Measurements from ENCODE around the gene FOXD1.

The FOXD1 gene

DNA sequence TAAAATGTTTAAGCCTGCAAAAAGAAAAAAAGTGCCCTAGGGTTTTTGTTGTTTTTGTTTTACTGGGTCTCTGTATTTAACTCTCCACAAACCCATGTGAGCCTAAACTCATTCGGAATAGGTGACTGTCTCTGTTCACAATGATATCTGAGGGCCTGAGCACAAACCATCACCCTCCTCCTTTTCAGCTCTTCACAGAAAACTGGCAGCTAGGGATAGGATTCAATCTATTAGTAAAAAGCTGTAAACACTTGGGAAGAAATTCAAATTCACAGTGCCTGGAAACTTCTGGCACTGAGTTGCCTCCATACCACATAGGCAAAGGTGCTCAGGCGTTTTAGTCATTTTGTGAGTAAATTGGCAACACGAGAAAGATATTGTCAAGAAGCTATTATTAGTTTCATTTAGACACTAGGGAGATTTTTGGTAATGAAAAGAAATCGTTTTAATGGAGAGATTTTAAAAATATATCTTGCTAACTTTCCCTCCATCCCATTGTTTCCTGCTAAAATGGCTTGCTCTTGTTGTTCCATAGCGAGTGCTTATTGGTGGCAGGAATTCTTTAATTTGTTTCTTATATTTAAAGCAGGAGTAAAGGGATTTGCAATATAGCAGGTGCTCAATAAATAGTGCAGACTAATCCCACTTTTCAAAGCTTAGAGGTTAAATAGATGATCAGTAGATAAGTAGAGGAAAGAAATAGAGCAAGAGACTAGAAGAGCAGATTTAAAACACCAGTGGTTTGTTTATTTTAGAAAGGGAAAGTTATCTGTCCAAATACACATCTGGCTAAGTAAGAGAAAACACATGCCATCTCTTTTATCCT, 9.7 kb downstream of the FOXD1 start:
- DNase-seq, result no peak

DNA sequence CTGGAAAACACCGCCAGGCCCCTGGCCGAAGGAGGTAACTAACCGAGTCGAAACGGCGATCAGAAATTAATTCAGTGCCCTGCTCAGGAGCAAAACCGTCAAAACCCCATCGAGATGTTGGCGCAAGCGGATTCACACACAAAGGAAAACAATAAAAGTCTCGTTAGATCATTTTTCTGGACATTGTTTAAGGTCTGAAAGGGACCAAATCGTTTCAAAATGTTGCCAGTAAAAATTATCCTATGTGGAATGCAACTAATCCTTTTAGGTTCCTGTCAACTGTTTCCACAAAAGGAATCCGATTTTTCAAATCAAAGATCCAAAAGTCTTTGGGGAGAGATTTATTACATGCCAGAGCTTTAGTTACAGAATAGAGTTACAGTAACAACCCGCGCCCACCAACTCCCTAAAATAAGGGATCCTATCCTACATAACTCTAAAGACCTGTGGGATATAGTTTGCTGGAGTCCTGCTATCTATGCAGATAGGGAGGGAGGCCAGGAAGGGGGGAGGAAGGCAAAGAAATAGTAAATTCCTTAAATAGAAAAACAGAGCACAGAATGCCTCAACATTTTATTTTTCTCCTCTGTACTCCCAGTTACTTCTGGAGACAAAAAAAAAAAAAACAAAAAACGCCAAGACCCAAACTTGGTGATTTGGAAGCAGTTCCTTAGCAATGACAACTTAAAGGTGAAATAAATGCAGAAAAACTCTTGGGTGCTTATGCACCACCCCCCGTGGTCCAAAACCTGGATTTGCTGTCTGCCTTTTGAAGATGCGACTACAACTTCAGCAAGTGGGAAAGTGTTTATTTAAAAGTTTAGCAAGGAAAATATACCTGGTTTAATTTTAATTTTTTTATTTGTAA, 10.6 kb downstream of the FOXD1 start:
- DNase-seq, result peak; percentile 62

DNA sequence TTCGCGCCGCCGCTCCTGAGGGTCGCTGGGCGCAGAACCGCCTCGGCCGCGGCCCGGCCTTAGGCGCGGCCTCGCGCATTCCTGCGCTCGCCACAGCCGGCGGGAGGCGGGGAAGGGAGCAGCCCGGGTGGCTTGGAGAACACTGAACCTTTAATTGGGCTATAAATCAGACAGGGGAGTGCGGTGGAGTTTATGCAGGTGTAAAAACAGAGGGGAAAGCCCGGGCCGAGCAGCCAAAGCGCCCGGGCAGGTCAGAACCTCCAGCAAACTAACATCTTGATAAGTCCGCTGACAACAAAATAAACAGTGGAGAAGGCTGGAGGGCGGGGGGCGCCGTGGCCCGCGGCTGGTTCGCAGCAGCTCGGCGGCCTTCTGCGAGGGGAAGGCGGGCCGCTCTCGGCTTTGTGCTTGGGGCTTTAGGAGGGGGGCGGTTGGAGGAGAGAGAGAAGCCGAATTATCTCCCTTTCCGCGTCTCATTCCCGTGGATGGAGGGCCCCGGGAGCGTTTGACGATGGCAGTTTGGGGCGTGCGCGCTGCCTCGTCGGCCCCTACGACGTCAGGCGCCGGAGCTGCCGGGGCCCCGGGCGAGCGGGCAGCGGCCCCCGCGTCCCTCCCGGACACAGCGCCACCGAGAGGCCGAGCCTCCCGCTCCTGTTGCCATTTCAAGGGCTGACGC, 11.3 kb downstream of the FOXD1 start:
- peak; percentile 88 for DNase-seq

DNA sequence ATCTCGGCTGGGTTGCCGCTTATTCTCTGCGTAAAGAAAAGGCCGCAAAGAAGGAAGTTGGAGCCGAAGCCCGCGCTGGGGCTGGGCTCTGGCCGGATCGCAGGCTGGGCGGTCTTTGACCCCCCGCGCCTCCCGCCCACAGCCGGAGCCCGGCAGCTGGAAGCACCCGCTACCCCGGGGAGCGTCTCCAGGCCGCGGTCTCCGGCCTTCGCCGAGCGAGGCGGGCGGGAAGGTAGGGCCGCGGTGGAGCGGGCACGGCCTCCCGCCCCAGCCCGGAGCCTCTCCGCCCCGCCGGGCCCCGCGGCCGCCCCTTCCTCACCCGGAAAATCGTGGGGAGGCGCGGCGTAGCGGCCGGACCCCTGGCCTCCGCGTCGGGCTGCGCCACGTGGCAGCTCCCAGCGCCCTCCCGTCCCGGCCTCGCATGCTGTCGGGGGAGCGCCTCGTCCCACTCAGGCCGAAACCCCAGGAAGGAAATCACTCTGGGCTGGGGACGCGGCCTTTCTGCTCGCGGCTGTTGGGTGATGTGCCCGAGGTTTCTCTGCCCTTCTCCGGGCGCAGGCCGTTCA, 12.0 kb downstream of the FOXD1 start:
- DNase-seq, result no peak

DNA sequence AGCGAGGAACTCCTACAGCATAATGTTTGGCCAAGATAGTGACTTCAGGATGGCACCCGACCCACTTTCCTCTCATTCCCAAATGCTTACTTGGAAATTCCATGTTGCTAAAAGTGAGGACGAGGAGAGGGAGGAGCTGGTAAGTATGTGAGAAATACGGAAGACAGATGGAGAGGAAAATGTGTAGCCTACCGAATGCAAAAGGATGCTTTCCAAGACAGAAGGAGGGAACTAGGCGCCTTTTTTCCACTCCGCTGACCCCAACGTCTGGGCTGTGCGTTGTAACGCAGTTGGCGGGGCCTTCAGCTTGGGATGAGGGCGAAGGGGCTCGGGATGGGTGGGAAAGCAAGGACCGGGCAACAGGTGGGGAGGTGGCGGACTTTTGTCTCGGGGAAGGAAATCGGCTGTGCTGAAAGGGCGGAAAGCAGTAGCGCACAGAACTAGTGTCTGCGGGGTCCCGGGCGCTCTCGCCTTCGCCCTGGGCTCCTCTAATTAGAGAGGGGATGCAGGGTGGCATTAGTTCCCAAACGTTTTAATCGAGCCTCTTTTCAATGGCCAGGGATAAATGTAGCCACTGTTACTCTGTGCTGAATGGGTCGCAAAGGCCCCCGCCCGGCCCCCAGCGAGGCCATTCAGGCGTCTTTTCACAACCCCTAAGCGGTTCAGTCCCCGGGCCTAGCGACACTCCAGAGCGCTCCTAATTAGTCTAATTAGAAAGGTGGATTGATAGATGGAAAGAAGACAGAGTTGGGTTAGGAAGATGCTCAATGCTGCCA, 12.6 kb downstream of the FOXD1 start:
- no peak for DNase-seq

DNA sequence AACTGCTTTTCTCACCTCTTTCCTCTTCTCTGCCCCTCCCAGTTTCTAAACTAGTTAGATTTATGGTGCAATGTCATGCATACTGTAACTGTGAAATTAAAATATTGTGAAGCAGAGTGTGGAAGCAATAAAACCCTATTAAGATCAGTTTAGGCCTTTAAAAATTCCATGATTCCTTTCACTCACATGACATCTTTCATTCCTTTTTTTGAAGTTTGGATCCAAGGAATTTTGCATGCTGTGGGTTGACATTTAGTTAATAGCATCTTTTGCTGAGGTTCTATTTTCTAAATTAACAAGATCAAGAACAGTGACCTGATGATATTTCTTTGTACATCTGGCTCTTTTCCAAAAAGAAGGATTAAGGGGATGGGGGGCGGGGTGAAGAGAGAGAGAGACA, 13.7 kb downstream of the FOXD1 start:
- no peak for DNase-seq

DNA sequence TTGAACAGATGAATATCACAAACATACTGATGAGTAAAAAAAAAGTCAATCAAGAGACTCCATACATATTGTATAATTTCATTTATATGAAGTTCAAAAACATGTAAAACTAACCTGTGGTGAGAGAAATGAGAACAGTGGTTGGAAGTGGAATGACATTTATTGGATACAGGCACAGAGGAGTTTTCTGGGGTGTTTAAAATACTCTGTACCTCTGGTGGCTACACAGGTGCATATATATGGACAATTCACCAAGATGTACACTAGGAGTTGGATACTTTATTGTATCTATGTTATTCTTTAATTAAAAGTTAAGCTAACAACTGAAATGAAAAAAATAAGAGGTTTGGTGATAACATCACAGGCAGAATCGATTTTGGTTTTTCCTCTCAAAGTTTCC, 14.1 kb downstream of the FOXD1 start:
- DNase-seq, result no peak

DNA sequence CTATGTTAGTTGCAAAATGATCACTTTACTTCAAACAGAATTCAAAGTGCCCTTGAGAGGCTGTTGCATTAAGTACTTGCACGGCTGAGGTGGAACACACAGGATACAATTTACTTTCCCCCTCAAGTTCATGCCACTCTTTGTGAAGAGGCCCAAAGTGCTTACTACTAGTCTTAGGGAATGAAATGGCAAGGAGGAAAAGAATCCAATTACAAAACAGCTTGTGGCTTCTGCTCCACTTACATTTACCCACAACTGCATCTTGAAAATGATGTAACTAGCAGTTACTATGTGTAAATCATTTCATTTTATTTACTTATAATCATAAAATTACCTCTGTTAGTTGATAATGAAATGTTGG, 14.6 kb downstream of the FOXD1 start:
- DNase-seq, result no peak

DNA sequence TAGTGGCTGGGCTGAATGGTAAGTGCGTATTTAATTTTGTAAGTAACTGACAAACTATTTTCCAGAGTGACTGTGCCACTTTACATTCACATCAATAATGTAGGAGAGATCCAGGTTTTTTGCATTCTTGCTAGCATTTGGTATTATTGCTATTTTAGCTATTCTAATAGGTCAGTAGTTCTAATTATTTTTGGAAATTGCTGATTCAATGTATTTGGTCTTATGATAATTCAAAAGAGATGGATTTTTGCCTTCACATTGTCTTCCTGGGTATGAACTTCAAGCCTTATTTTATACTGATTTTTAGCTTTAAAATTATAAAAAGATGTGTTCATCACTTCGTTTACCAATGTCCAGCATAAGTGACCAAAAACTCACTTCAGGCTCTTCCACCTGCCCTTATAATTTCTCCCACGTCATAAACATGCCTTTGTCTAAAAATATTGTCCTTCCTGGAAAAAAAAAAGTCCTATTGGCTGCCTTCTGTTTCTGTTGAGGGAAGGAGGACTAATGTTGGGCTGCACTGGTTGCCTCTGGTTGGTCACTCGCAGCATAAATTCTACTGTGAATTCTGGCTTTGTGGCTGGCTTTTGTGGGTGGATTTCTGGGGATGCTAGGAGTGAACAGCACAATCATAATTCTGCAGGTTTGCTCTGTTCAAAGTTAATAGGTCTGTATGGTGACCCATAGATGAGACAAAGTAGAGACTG, 15.2 kb downstream of the FOXD1 start:
- no peak for DNase-seq

DNA sequence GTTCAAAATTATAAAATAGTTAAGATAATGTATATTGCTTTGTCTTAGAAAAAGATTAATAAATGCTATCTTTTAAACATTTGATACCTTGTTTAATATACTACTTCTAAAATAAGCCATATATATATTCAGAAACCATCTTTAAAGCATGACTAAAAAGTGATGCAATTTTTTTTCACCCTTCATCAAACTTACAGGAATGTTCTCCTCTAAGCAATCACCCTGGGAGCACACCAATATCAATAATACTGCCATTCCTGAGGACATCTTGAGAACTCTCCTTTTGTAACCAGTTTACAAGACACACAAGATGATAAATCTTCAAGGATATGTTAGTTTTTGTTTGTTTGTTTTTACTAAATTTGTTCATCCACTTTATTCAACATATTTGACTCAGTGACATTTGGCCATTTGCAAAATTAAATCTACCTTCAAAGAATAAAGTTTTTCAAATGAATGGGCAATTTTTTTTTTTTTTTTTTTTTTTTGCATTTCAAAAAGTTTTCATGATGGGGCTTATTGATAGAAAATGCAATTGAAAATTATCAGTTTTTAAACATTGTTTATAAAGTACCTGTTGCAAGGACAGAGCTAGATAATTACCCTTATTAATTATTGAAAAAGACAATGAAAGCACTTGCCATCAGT, 17.2 kb downstream of the FOXD1 start:
- DNase-seq, result no peak

DNA sequence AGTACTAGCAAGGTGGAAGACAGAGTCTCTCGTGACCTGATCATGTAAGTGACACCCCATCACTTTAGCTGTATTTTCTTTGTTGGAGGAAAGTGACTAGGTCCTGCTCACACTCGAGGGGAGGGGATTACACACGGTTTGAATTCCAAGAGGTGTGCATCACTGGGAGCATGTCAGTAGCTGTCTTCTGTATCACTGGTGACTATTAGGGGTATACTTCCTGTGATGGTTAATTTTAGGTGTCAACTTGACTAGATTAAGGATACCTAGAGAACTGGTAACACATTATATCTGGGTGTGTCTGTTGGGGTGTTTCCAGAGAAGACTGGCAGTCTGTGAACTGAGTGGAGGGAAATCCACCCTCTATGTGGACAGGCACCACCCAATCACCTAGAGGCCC, 22.5 kb downstream of the FOXD1 start:
- DNase-seq, result no peak

DNA sequence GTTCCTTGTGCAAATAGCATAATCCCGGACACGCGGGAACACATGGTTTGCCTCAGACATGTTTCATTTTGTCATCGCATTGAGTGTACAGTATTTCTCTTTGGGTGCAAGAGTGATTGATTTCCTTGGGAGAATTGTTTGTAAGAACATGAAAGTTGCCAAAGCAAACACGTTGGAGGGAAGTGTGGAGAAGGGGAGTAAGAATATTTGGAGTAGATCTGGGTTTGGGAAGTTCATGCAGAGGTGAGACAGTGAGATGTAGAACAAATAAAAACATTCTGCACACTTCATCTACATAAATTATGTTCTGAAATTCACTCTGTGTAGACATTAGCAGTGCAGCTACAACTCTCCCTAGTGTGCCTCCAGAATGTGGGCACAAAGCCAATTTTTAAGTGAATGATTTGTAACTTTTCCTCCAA, 24.0 kb downstream of the FOXD1 start:
- no peak for DNase-seq

DNA sequence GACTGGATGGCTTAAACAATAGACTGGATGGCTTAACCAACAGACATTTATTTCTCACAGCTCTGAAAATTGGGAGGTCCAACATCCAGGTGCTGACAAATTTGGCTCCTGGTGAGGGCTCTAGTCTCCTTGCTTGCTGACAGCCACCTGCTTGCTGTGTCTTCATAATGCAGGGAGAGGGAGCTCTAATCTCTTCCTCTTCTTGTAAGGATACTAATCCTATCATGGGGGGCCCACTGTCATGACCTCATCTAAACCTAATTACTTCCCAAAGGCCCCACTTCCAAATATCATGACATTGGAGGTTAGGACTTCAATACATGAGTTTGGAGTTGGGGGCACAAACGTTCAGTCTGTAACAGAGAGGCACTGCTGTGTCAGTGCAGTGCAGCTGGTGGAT, 26.4 kb downstream of the FOXD1 start:
- no peak for DNase-seq

DNA sequence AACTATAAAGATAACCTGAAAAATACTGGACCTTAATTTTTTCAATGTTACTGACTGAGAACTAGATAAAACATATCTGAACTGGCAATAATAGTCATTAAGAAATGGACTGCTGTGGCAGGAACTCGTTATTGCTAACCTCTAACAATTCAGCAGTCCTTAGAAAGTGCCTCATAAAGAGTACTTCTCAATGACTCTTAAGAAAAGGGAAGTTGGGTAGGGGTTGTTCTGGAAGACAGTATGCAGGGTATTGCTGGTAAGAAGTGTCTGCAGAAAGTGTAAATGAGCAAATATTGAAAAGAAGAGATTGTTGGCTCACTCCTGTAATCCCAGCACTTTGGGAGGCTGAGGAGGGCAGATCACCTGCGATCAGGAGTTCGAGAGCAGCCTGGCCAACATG, 27.9 kb downstream of the FOXD1 start:
- DNase-seq, result no peak

DNA sequence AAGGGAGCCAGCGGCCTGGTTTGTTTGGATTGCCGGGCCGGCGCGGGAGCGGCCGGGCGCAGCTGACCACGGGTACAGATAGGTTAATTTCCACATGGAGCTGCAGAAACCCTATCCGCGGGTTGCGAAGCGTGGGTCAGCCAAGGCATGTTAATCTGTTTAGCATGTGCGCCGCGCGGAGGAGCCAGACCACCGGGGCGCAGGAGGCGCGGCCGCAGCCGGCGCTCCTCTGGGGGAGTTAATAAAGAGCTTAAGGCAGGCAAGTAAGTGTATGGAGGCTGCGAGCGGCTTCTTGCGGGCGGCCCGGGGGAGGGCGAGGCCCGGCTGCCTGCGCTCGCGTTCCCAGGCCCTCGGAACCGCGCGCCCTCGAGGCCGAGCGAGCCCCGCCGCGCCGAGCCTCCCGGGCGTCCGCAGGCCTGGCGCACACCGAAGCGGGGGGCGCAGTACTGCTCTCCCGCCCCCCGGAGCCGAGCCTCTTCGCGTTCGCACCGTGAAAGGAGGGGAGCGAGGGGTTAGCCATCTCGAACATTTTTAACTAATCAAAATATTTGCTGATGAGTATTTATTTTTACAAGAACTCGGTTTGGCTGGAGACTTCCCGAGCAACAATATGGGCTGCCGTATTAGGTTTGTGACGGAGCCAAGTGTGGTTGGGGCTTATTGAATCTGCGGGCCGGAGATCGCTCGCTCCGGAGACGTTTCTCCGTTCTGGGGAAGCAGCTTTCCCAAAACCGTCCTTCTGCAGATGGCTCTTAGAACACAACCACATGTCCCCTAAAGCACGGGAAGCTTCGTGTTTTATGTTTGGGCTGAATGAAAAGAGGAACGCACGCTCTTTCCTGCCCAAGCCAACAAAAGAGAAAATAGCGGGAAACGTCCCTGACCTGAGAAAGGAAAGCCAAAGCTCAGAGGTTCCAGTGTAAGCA, 28.8 kb downstream of the FOXD1 start:
- DNase-seq, result no peak

DNA sequence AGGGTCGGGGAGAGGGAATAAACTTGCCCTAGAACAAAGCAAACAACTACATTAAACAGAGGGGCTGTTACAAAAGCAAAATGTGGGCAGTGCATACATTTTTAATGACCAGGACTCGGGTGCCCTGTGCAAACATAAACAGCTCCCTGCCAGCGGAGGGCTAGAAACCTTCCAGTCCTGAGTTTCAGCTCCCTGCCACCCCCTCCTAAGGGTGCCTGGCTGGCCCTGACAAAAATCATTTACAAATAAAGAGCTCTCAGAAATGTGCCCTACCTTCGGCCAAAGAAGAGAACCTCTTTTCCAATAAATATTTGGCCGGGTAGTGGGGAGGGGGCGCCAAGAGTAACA, 29.5 kb downstream of the FOXD1 start:
- no peak for DNase-seq

DNA sequence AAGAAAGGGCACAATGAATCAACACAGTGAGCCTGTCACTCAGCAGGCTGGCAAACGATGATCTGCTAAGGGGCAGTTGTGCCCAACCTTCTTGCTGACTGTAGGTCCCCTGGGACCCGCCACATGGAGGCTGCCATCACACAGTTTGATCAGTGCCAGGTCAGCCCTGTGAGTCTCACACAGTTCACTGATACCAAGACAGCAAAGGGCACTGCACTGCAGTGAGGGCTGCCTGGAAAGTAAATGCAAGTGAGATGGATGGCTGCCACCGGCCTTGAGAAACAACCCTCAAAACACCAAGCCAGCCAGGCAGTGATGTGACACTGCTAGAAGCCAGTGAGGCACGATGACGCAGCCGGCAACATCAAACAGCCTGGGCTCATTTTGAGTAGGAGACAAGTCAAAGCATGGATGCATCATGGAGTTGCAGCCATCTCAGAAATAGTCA, 30.3 kb downstream of the FOXD1 start:
- no peak for DNase-seq

DNA sequence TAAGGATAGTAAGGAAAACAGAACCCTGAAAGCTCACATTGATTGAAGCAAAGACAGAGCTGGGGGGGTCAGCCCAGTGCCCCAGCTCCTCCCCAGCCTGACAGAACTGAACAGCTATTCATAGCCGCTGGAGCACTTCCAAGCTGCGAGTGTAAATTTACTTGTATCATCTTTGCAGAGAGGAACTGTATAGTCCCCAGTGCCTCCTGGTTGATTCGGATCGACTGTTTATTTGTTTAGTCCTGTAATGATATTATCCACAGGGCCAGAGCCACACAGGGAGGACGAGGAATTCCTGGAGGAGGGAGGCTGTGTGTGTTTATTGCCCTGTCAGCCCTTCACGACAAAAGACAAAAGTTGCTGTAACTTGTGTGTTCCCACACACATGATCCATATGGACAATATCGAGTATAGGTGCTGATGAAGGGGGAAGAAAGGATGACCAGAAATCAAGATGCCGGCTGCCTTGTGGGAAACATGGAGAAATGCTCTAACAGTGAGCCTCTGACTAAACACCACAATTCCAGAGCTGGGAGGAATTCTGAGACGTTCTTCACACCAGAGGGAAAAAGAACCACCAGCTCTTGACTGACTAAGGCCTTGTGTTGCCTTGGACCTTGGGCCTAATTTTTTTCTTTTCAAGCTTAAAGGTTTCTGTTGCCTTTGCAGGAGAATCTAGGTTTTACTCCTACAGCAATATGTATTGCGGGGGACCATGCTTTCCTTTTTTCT, 31.1 kb downstream of the FOXD1 start:
- DNase-seq, result peak; percentile 23

DNA sequence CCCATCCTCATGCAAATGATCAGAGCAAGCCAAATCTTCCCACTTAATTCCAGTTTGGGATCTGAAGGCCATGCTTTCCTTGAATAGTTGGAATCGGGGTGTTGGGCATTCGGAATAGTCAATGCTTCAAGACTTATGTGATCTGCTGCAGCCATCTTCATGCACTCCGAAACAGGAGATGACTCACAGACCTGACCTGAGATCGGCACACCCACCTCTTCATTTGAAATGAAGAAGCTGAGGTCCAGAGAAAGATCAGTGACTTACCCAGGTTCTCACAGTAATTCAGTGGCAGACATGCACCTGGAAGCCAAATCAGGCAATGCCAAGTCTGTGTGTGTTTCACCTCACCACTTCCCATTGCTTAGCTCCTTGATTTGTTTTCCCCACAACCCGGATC, 33.0 kb downstream of the FOXD1 start:
- no peak for DNase-seq

DNA sequence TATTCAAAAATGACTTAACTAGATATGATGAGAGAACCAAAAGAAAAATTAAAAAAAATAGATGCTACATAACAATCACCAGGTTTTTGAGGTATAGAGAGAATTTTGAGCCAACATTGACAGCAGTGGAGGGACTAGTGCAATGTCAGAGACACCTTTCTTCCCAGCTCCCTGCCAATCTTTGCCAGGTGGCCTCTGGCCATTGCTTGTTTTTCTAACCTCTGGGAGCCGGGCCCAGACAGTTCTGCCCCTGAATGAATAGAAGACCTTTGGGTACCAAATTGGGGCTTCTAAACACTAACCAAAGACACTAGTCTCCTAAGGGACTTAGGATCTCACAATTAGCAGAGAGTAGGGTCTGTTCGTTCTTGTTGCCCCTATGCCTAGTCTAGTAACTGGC, 33.4 kb downstream of the FOXD1 start:
- DNase-seq, result no peak

Measured in SHP77 treated with DMSO at 0.1 percent for 48 hours (cell line).